ENCODE data around the gene ELN.

The ELN gene

DNA sequence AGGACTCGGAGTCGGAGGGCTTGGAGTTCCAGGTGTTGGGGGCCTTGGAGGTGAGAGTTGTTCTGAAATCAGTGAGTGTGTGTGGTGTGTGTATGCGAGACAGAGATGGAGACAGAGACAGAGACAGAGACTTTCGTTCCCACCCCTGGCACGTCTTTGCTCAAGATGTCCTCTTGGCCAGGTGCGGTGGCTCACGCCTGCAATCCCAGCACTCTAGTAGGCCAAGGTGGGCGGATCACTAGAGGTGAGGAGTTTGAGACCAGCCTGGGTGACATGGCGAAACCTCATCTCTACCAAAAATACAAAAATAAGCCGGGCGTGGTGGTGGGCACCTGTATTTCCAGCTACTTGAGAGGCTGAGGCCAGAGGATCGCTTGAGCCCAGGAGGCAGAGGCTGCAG is 35.7 kb downstream of the ELN start:
- H3K27ac ChIP-seq (ENCODE audit: low read length), result no peak overlapping the region
- WGBS (ENCODE audit: insufficient coverage, insufficient read length), result no CpG with 5 or more reads among the region's 12 CpGs
- no peaks in the 10 kb centered on the region for H3K36me3 ChIP-seq (ENCODE audit: control insufficient read depth, insufficient read depth, low read length)
- no peak for DNase-seq (ENCODE audit: low read depth, low spot score)
- H3K9me3 ChIP-seq (ENCODE audit: control insufficient read depth, insufficient read depth, low read length), result no peaks in the 10 kb centered on the region
- H3K4me3 ChIP-seq (ENCODE audit: low read length), result no peak overlapping the region
- H3K27me3 ChIP-seq (ENCODE audit: control insufficient read depth, insufficient read depth, low read length), result no peaks in the 10 kb centered on the region
- peaks cover 6% of the 10 kb centered on the region for H3K4me1 ChIP-seq (ENCODE audit: control insufficient read depth, insufficient read depth, low read length)

GRCh38 chr7:74064696-74065095 is 36.7 kb downstream of the ELN start:
- Histone ChIP-seq H3K4me1 (ENCODE audit: control insufficient read depth, insufficient read depth, low read length) (peaks cover 6% of the 10 kb centered on the region), H3K4me3 (ENCODE audit: low read length) (no peak overlapping the region), H3K27ac (ENCODE audit: low read length) (no peak overlapping the region), H3K36me3 (ENCODE audit: control insufficient read depth, insufficient read depth, low read length) (no peaks in the 10 kb centered on the region), H3K27me3 (ENCODE audit: control insufficient read depth, insufficient read depth, low read length) (no peaks in the 10 kb centered on the region), H3K9me3 (ENCODE audit: control insufficient read depth, insufficient read depth, low read length) (no peaks in the 10 kb centered on the region)
- no peak for DNase-seq (ENCODE audit: low read depth, low spot score)
- no CpG with 5 or more reads among the region's 4 CpGs for WGBS (ENCODE audit: insufficient coverage, insufficient read length)

DNA sequence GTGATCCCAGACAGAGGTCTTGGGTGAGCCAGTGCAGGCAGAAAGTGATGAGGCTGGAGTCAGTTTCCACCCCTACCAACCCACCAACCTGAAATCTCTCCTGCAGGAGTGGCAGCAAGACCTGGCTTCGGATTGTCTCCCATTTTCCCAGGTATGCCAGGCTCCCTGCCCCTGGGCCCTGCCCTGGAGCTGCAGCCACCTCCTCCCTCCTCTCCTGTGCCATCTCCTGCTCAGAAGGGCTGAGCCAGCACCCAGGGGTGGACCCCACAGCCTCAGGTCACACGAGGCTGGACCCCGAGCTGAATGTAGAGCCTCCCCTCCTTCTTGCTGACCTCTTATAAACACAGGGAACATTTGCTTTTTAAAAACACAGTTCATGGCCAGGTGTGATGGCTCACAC is 38.7 kb downstream of the ELN start:
- Histone ChIP-seq H3K4me3 (ENCODE audit: low read length) (no peak overlapping the region), H3K36me3 (ENCODE audit: control insufficient read depth, insufficient read depth, low read length) (no peaks in the 10 kb centered on the region), H3K4me1 (ENCODE audit: control insufficient read depth, insufficient read depth, low read length) (peaks cover 6% of the 10 kb centered on the region), H3K27ac (ENCODE audit: low read length) (no peak overlapping the region), H3K9me3 (ENCODE audit: control insufficient read depth, insufficient read depth, low read length) (no peaks in the 10 kb centered on the region), H3K27me3 (ENCODE audit: control insufficient read depth, insufficient read depth, low read length) (no peaks in the 10 kb centered on the region)
- DNase-seq (ENCODE audit: low read depth, low spot score), result no peak
- no CpG with 5 or more reads among the region's 3 CpGs for WGBS (ENCODE audit: insufficient coverage, insufficient read length)

DNA sequence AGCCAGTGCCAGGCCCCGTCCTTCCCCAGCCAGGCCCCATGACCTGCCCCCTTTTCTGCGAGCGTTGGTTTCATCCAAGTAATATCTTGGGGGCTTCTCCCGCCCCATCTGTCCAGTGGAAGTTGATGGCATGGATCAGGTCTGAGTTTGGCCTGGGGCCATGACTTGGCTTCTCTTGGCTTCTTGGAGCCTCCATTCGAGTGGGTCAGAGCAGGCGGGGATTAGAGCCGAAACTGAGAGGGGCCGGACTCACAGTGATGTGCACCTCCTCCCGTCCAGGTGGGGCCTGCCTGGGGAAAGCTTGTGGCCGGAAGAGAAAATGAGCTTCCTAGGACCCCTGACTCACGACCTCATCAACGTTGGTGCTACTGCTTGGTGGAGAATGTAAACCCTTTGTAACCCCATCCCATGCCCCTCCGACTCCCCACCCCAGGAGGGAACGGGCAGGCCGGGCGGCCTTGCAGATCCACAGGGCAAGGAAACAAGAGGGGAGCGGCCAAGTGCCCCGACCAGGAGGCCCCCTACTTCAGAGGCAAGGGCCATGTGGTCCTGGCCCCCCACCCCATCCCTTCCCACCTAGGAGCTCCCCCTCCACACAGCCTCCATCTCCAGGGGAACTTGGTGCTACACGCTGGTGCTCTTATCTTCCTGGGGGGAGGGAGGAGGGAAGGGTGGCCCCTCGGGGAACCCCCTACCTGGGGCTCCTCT is 40.6 kb downstream of the ELN start:
- Histone ChIP-seq H3K27me3 (ENCODE audit: control insufficient read depth, insufficient read depth, low read length) (no peaks in the 10 kb centered on the region), H3K4me1 (ENCODE audit: control insufficient read depth, insufficient read depth, low read length) (peaks cover 6% of the 10 kb centered on the region), H3K9me3 (ENCODE audit: control insufficient read depth, insufficient read depth, low read length) (no peaks in the 10 kb centered on the region), H3K27ac (ENCODE audit: low read length) (no peak overlapping the region), H3K36me3 (ENCODE audit: control insufficient read depth, insufficient read depth, low read length) (no peaks in the 10 kb centered on the region), H3K4me3 (ENCODE audit: low read length) (no peak overlapping the region)
- no peak for DNase-seq (ENCODE audit: low read depth, low spot score)
- WGBS (ENCODE audit: insufficient coverage, insufficient read length), result no CpG with 5 or more reads among the region's 20 CpGs

GRCh38 chr7:74069086-74069541 is 41.1 kb downstream of the ELN start:
- WGBS (ENCODE audit: insufficient coverage, insufficient read length), result no CpG with 5 or more reads among the region's 16 CpGs
- H3K27ac ChIP-seq (ENCODE audit: low read length), result no peak overlapping the region
- no peak for DNase-seq (ENCODE audit: low read depth, low spot score)
- H3K4me3 ChIP-seq (ENCODE audit: low read length), result no peak overlapping the region
- H3K36me3 ChIP-seq (ENCODE audit: control insufficient read depth, insufficient read depth, low read length), result no peaks in the 10 kb centered on the region
- H3K4me1 ChIP-seq (ENCODE audit: control insufficient read depth, insufficient read depth, low read length), result peaks cover 6% of the 10 kb centered on the region
- H3K9me3 ChIP-seq (ENCODE audit: control insufficient read depth, insufficient read depth, low read length), result no peaks in the 10 kb centered on the region
- no peaks in the 10 kb centered on the region for H3K27me3 ChIP-seq (ENCODE audit: control insufficient read depth, insufficient read depth, low read length)

GRCh38 chr7:74069790-74070618 is 42.0 kb downstream of the ELN start:
- Histone ChIP-seq H3K9me3 (ENCODE audit: control insufficient read depth, insufficient read depth, low read length) (no peaks in the 10 kb centered on the region), H3K36me3 (ENCODE audit: control insufficient read depth, insufficient read depth, low read length) (no peaks in the 10 kb centered on the region), H3K4me3 (ENCODE audit: low read length) (no peak overlapping the region), H3K27me3 (ENCODE audit: control insufficient read depth, insufficient read depth, low read length) (no peaks in the 10 kb centered on the region), H3K4me1 (ENCODE audit: control insufficient read depth, insufficient read depth, low read length) (peaks cover 6% of the 10 kb centered on the region), H3K27ac (ENCODE audit: low read length) (no peak overlapping the region)
- DNase-seq (ENCODE audit: low read depth, low spot score), result no peak
- WGBS (ENCODE audit: insufficient coverage, insufficient read length), result no CpG with 5 or more reads among the region's 11 CpGs

DNA sequence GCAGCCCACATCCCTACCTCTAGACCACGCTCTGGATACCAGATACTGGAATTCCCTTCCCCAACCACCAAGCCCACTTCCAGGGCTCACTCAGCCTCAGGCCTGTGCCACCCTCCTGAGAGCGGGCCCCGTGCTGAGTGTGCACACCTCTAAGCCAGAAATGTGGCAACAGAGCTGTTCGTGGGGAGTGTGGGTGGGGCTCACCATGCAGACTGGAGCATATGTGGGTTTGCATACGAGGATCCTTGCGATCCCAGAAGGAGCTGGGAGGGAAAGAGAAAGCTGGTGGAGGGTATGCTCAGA is 42.6 kb downstream of the ELN start:
- no peak overlapping the region for H3K4me3 ChIP-seq (ENCODE audit: low read length)
- no peaks in the 10 kb centered on the region for H3K36me3 ChIP-seq (ENCODE audit: control insufficient read depth, insufficient read depth, low read length)
- WGBS (ENCODE audit: insufficient coverage, insufficient read length), result no CpG with 5 or more reads among the region's 6 CpGs
- no peaks in the 10 kb centered on the region for H3K9me3 ChIP-seq (ENCODE audit: control insufficient read depth, insufficient read depth, low read length)
- H3K27ac ChIP-seq (ENCODE audit: low read length), result no peak overlapping the region
- peaks cover 5% of the 10 kb centered on the region for H3K4me1 ChIP-seq (ENCODE audit: control insufficient read depth, insufficient read depth, low read length)
- DNase-seq (ENCODE audit: low read depth, low spot score), result no peak
- no peaks in the 10 kb centered on the region for H3K27me3 ChIP-seq (ENCODE audit: control insufficient read depth, insufficient read depth, low read length)

GRCh38 chr7:74071121-74071520 is 43.1 kb downstream of the ELN start:
- Histone ChIP-seq H3K4me3 (ENCODE audit: low read length) (no peak overlapping the region), H3K36me3 (ENCODE audit: control insufficient read depth, insufficient read depth, low read length) (no peaks in the 10 kb centered on the region), H3K27ac (ENCODE audit: low read length) (no peak overlapping the region), H3K27me3 (ENCODE audit: control insufficient read depth, insufficient read depth, low read length) (no peaks in the 10 kb centered on the region), H3K4me1 (ENCODE audit: control insufficient read depth, insufficient read depth, low read length) (no peaks in the 10 kb centered on the region), H3K9me3 (ENCODE audit: control insufficient read depth, insufficient read depth, low read length) (no peaks in the 10 kb centered on the region)
- no CpG with 5 or more reads among the region's 3 CpGs for WGBS (ENCODE audit: insufficient coverage, insufficient read length)
- DNase-seq (ENCODE audit: low read depth, low spot score), result no peak

DNA sequence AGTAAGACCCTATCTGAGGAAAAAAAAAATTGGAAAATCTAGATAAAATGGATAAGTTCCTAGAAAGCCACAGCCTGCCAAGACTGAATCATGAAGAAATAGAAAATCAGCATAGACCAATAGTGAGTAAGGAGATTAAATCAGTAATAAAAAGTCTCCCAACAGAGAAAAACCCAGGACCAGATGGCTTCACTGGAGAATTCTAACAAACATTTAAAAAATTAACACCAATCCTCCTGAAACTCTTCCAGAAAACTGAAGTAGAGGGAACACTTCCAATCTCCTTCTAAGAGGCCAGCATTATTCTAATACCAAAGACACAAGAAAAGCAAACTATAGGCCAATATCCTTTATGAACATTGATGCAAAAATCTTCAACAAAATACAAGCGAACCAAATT is 46.8 kb downstream of the ELN start:
- Histone ChIP-seq H3K27me3 (ENCODE audit: control insufficient read depth, insufficient read depth, low read length) (no peaks in the 10 kb centered on the region), H3K4me1 (ENCODE audit: control insufficient read depth, insufficient read depth, low read length) (no peaks in the 10 kb centered on the region), H3K9me3 (ENCODE audit: control insufficient read depth, insufficient read depth, low read length) (no peaks in the 10 kb centered on the region), H3K4me3 (ENCODE audit: low read length) (no peak overlapping the region), H3K36me3 (ENCODE audit: control insufficient read depth, insufficient read depth, low read length) (no peaks in the 10 kb centered on the region), H3K27ac (ENCODE audit: low read length) (no peak overlapping the region)
- no CpG with 5 or more reads among the region's 1 CpG for WGBS (ENCODE audit: insufficient coverage, insufficient read length)
- no peak for DNase-seq (ENCODE audit: low read depth, low spot score)

DNA sequence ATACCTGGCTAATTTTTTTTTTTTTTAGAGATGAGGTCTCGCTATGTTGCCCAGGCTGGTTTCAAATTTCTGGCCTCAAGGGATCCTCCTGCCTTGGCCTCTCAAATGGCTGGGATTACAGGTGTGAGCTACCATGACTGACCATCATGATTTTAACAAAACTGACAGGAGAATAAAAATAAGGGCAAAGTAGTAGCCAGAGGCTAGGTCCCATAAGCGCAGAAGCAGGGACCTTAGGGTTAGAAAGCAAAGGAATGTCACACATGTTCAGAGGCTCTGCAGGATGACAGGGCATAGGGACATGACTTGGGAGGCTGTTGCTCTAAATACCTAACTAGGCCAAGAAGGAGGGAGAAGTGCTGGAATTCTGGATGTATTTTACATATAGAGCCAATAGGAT is 50.5 kb downstream of the ELN start:
- no peak for DNase-seq (ENCODE audit: low read depth, low spot score)
- Histone ChIP-seq H3K27me3 (ENCODE audit: control insufficient read depth, insufficient read depth, low read length) (no peaks in the 10 kb centered on the region), H3K36me3 (ENCODE audit: control insufficient read depth, insufficient read depth, low read length) (no peaks in the 10 kb centered on the region), H3K9me3 (ENCODE audit: control insufficient read depth, insufficient read depth, low read length) (no peaks in the 10 kb centered on the region), H3K4me3 (ENCODE audit: low read length) (no peak overlapping the region), H3K27ac (ENCODE audit: low read length) (no peak overlapping the region), H3K4me1 (ENCODE audit: control insufficient read depth, insufficient read depth, low read length) (peaks cover 4% of the 10 kb centered on the region)
- no CpG with 5 or more reads among the region's 2 CpGs for WGBS (ENCODE audit: insufficient coverage, insufficient read length)

GRCh38 chr7:74082770-74083116 is 54.8 kb downstream of the ELN start:
- H3K36me3 ChIP-seq (ENCODE audit: control insufficient read depth, insufficient read depth, low read length), result 0 out of 2 replicates have a peak, but pooled peaks cover 7% of the 10 kb centered on the region
- DNase-seq (ENCODE audit: low read depth, low spot score), result no peak
- no peaks in the 10 kb centered on the region for H3K27me3 ChIP-seq (ENCODE audit: control insufficient read depth, insufficient read depth, low read length)
- no peak overlapping the region for H3K27ac ChIP-seq (ENCODE audit: low read length)
- WGBS (ENCODE audit: insufficient coverage, insufficient read length), result no CpG with 5 or more reads among the region's 9 CpGs
- H3K4me1 ChIP-seq (ENCODE audit: control insufficient read depth, insufficient read depth, low read length), result peaks cover 8% of the 10 kb centered on the region
- no peaks in the 10 kb centered on the region for H3K9me3 ChIP-seq (ENCODE audit: control insufficient read depth, insufficient read depth, low read length)
- H3K4me3 ChIP-seq (ENCODE audit: low read length), result peak overlapping the region; percentile 24; the same call in 1 of the 2 replicates
